Epithelial cell of proximal tubule (primary cell): Measurements from ENCODE around the gene HOTAIR. TPM values are rescaled to one million over a fixed set of nuclear protein-coding genes. Genes with fewer than 3 reads are reported as not detected.

Source experiments
- DNase-seq: peaks from one replicate; pipeline ENCODE4 v3.0.0-alpha.2; 2011; ENCODE audit warnings: low read depth
- H3K4me3 ChIP-seq: 2 replicates; pipeline ENCODE4 v1.5.1; 2011; ENCODE audit warnings: low read depth, mild to moderate bottlenecking, low read length
- total RNA-seq: library from RNA; depleted of rRNA; stranded (reverse); fragments of >200 nt; gene quantifications from 2 replicates; pipeline ENCODE4 v1.2.3, GENCODE V29; 2015
- TF ChIP-seq, protein P1 (sequence below): conservative IDR thresholded peaks from 2 replicates; pipeline ENCODE4 v1.5.1; 2012; ENCODE audit warnings: low read depth, mild to moderate bottlenecking, low read length

The HOTAIR gene
- total RNA-seq, 1 donor from 2014 or later, result not detected

- peak overlapping the region; percentile 98 for H3K4me3 ChIP-seq
- DNase-seq, result no peak
- TF ChIP-seq, protein P1, sequence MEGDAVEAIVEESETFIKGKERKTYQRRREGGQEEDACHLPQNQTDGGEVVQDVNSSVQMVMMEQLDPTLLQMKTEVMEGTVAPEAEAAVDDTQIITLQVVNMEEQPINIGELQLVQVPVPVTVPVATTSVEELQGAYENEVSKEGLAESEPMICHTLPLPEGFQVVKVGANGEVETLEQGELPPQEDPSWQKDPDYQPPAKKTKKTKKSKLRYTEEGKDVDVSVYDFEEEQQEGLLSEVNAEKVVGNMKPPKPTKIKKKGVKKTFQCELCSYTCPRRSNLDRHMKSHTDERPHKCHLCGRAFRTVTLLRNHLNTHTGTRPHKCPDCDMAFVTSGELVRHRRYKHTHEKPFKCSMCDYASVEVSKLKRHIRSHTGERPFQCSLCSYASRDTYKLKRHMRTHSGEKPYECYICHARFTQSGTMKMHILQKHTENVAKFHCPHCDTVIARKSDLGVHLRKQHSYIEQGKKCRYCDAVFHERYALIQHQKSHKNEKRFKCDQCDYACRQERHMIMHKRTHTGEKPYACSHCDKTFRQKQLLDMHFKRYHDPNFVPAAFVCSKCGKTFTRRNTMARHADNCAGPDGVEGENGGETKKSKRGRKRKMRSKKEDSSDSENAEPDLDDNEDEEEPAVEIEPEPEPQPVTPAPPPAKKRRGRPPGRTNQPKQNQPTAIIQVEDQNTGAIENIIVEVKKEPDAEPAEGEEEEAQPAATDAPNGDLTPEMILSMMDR, result no peak
Observed at GRCh38 chr12:53980802-53981496, 6.2 kb upstream of the HOTAIR start.

DNA sequence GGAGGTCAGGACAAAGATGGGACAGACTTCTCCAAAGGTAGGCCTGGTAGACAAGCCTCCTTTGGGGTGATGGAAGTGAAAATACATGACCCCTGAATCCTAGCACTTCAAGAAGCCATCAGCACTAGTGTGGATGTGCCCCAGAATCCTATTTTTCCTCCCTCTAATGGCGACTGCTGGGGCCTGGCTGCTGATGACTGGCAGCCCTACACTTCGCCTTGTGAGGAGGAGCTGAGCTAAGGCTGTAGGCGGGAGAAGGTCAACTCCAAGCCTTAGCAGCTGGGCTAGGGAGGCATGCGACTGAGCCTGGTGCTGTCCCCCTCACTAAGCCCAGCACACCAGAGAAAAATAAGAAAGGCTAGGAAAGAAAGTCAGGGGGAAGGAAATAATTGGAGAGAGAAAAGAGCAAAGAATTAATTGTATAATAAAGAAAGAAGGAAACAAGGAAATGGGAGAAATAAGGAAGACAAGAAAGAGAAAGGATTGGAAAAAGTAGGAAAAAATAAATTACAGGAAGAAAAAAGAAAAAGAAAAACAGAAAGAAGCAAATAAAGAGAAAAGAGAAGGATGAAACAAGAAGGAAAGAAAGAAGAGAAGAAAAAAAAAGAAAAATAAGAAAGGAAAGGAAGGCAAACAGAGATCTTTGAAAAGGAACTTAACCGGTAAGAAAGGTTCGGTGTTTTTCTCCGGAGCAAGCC is 5.5 kb upstream of the HOTAIR start:
- peak overlapping the region; percentile 98 for H3K4me3 ChIP-seq
- TF ChIP-seq, protein P1, result no peak
- no peak for DNase-seq

- H3K4me3 ChIP-seq, result no peak overlapping the region
- no peak for DNase-seq
- TF ChIP-seq, protein P1, result no peak
Observed at GRCh38 chr12:53978477-53979356, 4.0 kb upstream of the HOTAIR start.

- TF ChIP-seq, protein P1, result no peak
- peak overlapping the region; percentile 5 for H3K4me3 ChIP-seq
- DNase-seq, result no peak
Observed at GRCh38 chr12:53977596-53978445, 3.1 kb upstream of the HOTAIR start.

- TF ChIP-seq, protein P1, result no peak
- H3K4me3 ChIP-seq, result no peak overlapping the region
- no peak for DNase-seq
Observed at GRCh38 chr12:53976823-53977595, 2.3 kb upstream of the HOTAIR start.
